ENCODE measurements around the gene GSDMA. TPM values are rescaled to one million over a fixed set of nuclear protein-coding genes. Genes with fewer than 3 reads are reported as not detected.

Gene GSDMA
- total and polyA plus RNA-seq, 2 experiments from 2014 or later = 0.08 TPM; not detected in 1

GRCh38 chr17:39965017-39965699 is 2.4 kb downstream of the GSDMA start:
- no peak overlapping the region for H3K27ac ChIP-seq
- TF ChIP-seq EZH2 (IDR thresholded peaks at IDR 0.05; ENCODE audit: borderline replicate concordance) (no peak), EZH2phosphoT487 (IDR thresholded peaks at IDR 0.05; ENCODE audit: low read depth, severe bottlenecking, unreplicated experiment) (no peak), CTCF (IDR thresholded peaks at IDR 0.05; ENCODE audit: poor library complexity) (no peak)

GRCh38 chr17:39966771-39967170 is 4.0 kb downstream of the GSDMA start:
- H3K4me1 ChIP-seq (ENCODE audit: insufficient read depth) = no peaks in the 10 kb centered on the region
- H3K9me3 ChIP-seq (ENCODE audit: low read depth) = no peaks in the 10 kb centered on the region
- no peaks in the 10 kb centered on the region for H3K9me2 ChIP-seq (replicated peaks; ENCODE audit: insufficient read depth)
- no peaks in the 10 kb centered on the region for H4K20me1 ChIP-seq (ENCODE audit: insufficient read depth, poor library complexity, severe bottlenecking)
- no peaks in the 10 kb centered on the region for H3K36me3 ChIP-seq (replicated peaks; ENCODE audit: insufficient read depth, low read depth)
- no peaks in the 10 kb centered on the region for H3K27me3 ChIP-seq
- H3K27ac ChIP-seq = no peak overlapping the region
- H3K79me2 ChIP-seq = no peaks in the 10 kb centered on the region
- no peak for TF ChIP-seq EZH2phosphoT487 (IDR thresholded peaks at IDR 0.05; ENCODE audit: low read depth, severe bottlenecking, unreplicated experiment)
- TF ChIP-seq EZH2 (IDR thresholded peaks at IDR 0.05; ENCODE audit: borderline replicate concordance) = no peak
- TF ChIP-seq CTCF (IDR thresholded peaks at IDR 0.05; ENCODE audit: poor library complexity) = no peak
- no peak overlapping the region for H3K4me3 ChIP-seq
- 96% methylated on average over 6 of the region's 6 CpGs for WGBS (ENCODE audit: low lambda C conversion rate, missing lambda C conversion rate)
- H3K4me2 ChIP-seq = no peak overlapping the region
- H2AFZ ChIP-seq = no peak overlapping the region
- DNase-seq (ENCODE audit: low spot score) = no peak

More at GRCh38 chr17:39965017-39965699, 2.4 kb downstream of the GSDMA start:
- no peak overlapping the region for H3K4me3 ChIP-seq
- H3K4me1 ChIP-seq (ENCODE audit: insufficient read depth) = peaks cover 4% of the 10 kb centered on the region
- no peaks in the 10 kb centered on the region for H4K20me1 ChIP-seq (ENCODE audit: insufficient read depth, poor library complexity, severe bottlenecking)
- no peaks in the 10 kb centered on the region for H3K36me3 ChIP-seq (replicated peaks; ENCODE audit: insufficient read depth, low read depth)
- WGBS (ENCODE audit: low lambda C conversion rate, missing lambda C conversion rate) = 62% methylated on average over 8 of the region's 8 CpGs
- H3K27me3 ChIP-seq = no peaks in the 10 kb centered on the region
- H2AFZ ChIP-seq = no peak overlapping the region
- H3K9me3 ChIP-seq (ENCODE audit: low read depth) = no peaks in the 10 kb centered on the region
- no peaks in the 10 kb centered on the region for H3K9me2 ChIP-seq (replicated peaks; ENCODE audit: insufficient read depth)
- no peak for DNase-seq (ENCODE audit: low spot score)
- no peaks in the 10 kb centered on the region for H3K79me2 ChIP-seq
- H3K4me2 ChIP-seq = no peak overlapping the region

GRCh38 chr17:39968761-39969160 is 6.0 kb downstream of the GSDMA start:
- WGBS (ENCODE audit: low lambda C conversion rate, missing lambda C conversion rate) = 59% methylated on average over 2 of the region's 2 CpGs
- DNase-seq (ENCODE audit: low spot score) = no peak

More at GRCh38 chr17:39968761-39969160, 6.0 kb downstream of the GSDMA start:
- Histone ChIP-seq H3K27ac (no peak overlapping the region), H3K9me3 (ENCODE audit: low read depth) (no peaks in the 10 kb centered on the region), H3K36me3 (replicated peaks; ENCODE audit: insufficient read depth, low read depth) (no peaks in the 10 kb centered on the region), H3K79me2 (no peaks in the 10 kb centered on the region), H2AFZ (no peak overlapping the region), H3K4me3 (no peak overlapping the region), H4K20me1 (ENCODE audit: insufficient read depth, poor library complexity, severe bottlenecking) (no peaks in the 10 kb centered on the region), H3K27me3 (no peaks in the 10 kb centered on the region), H3K9me2 (replicated peaks; ENCODE audit: insufficient read depth) (no peaks in the 10 kb centered on the region), H3K4me1 (ENCODE audit: insufficient read depth) (no peaks in the 10 kb centered on the region), H3K4me2 (no peak overlapping the region)
- TF ChIP-seq EZH2 (IDR thresholded peaks at IDR 0.05; ENCODE audit: borderline replicate concordance) = no peak
- no peak for TF ChIP-seq CTCF (IDR thresholded peaks at IDR 0.05; ENCODE audit: poor library complexity)
- TF ChIP-seq EZH2phosphoT487 (IDR thresholded peaks at IDR 0.05; ENCODE audit: low read depth, severe bottlenecking, unreplicated experiment) = no peak
